ENCODE measurements around the gene BCKDK.
"Not testable (repeated sequence)": the region's sequence is repeated elsewhere in the genome, so short reads cannot be mapped to it uniquely, and the experiment has no call there.

The BCKDK gene

DNA sequence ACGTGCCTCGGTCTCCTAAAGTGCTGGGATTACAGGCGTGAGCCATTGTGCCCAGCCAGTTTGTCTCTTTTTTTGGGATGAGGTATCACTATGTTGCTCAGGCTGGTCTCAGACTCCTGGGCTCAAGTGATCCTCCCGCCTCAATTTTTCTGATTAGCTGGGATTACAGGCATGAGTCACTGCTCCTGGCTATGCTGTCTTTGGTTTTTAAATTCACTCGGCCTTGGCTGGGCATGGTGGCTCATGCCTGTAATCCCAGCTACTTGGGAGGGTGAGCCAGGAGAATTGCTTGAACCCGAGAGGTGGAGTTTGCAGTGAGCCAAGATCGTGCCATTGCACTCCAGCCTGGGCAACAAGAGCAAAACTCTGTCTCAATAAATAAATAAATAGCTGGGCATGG lies 36.2 kb downstream of the BCKDK start:
- not testable (repeated sequence) for DNase-seq

DNA sequence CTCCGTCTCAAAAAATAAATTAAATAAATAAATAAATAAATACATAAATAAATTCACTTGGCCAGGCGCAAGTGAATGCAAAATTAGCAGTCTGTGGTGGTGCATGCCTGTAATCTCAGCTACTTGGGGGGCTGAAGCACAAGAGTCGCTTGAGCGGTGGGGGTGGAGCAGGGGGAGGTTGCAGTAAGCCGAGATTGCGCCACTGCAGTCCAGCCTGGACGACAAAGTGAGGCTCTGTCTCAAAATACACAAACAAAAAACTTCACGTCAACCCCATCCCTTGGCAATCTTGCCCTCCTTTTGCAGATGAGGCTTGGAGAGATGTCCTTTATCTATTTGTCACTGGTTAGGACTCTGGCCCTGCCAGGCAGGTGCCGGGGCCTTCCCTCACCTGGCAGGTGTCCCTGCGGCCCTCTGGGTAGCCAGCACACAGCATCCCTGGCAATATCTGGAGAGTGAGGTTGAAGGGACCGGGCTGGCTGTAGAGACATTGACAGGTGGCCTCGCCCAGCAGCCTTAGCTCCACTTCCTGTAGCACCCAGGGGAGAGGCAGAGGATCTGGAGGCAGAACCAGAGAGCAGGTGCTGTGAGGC lies 37.3 kb downstream of the BCKDK start:
- no peak for DNase-seq

DNA sequence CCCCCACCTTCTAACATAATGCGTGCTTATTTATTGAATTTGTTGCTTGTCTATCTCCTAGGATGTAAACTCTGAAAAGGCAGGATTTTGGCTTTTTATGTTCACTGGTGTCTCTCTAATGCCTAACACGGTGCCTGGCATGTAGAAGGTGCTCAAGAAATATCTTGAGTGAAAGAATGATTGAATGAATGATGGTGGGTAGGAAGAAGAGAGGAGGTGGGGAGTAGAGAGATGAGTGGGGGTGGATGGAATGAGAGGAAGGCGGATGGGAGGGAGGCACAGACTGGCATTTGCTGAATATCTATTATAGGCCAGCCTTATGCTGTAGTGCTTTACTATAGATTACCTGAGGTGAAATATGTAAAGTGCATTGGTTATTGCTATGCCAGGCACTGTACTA lies 39.4 kb downstream of the BCKDK start:
- no peak for DNase-seq

DNA sequence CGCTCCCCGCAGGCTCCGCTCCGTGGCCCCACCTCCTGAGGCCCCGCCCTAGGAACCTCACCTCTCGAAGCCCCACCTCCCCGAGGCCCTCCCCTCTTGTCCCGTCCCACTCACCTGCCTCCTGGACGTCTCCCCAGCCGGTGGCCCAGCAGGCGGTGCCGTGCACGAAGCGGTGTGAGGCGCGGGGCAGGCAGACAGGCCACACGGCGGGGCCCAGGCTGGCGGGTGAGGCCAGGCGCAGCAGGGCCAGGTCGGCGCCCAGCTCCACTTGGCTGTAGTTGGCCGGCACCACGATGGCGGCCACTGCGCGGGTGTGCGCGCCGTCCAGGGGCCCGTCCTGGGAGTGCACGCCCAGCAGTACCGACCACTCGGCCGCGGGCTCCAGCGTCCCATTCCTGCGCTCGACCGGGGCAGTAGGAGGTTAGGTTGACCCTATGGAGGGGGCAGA lies 40.1 kb downstream of the BCKDK start:
- DNase-seq: no peak

DNA sequence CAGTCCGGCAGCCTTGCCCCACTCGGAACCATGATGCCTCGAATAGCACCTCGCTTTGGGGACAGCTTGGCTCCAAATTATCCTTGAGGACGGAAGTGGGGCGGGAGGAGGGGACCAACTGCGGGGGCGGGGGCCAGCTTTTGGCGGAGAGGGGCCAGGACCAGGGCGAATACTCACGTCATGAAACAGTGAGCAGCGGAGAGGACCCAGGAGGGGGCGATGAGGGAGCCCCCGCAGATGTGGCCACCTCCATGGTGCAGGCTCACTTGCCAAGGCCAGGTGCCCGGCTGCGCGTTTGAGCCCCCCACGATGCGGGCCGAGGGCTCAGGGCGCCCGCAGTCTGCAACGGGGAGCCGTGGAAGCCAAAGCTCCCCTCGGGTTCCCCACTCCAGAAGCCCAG lies 40.7 kb downstream of the BCKDK start:
- DNase-seq: no peak

DNA sequence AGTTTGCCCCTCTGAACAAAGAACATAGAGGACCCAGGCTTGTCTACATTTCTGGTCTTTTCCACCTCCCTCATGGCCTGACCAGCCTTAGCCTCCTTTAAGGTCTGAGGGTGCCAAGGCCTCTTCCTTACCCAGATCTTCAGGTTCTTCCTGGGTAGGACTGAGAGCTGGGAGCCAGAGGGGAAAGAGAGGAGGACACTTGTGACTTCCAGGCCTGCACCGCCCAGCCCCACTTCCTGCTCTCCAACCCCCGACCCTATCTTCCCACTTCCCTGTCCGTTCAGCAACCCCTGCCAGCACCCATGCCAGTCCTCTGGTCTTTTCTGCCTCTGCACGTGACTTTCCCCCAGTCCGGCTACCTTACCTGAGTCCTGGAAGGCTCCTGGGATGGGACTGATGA lies 41.1 kb downstream of the BCKDK start:
- no peak for DNase-seq

DNA sequence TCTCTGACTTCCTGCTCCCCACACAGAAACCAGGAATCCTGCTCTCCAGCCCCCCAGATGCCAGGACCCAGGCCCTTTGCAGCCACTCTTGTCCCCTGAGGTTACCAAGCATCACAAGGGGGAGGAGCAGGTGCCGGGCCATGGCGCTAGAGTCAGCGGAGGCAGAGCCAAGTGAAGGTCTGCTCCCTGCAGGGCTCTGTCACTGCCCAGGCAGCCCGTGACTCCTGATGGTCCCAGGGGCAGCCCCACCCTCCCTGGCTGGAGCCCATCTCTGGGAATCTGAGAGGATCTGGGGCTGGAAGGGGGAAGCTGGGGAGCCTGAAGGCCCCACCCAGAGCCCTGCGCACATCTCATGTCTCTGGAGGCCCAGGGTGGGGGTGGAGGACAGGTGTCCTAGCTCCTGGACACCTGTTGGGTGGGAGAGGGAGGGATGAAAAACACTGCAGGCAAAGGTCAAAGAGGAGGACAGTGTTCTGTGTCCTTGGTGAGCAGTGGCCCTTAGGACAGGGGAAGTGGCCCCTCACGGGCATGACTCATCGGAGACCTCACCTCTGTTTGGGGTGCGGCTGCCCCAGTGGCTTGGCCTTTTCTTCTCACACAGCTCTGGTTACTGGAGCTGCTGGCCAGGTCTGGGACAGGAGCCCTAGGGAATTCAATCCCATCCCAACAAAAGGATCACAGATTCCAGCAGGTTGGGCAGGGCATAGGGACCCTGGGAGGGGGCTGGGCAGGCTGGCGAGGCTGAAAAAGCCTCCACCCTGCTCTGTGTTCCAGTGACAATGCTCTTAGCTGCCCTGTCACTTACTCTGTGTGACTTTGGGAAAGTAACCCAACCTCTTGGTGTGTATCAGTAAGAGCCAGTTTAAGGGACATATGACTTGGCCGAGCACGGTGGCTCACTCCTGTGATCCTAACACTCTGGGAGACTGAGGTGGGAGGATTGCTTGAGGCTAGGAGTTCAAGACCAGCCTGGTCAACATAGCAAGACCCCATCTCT lies 42.0 kb downstream of the BCKDK start, which contains the start of gene PRSS36:
PRSS36 (minus strand) TSS at position 173 of the 997 bp plus-strand sequence; CDS start at position 142, 31 bp downstream.
- DNase-seq: no peak

DNA sequence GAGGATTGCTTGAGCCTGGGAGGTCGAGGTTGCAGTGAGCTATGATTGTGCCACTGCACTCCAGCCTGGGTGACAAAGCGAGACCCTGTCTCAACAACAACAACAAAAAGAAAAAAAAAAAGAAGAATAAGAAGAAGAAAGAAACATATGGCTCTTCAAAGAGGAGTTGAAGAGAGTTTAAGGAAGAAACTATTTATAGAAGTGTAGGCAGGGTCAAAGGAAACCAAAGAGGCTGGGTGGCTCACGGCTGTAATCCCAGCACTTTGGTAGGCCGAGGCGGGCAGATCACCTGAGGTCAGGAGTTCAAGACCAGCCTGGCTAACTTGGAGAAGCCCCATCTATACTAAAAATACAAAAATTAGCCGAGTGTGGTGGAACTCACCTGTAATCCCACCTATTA lies 42.8 kb downstream of the BCKDK start:
- not testable (repeated sequence) for DNase-seq

DNA sequence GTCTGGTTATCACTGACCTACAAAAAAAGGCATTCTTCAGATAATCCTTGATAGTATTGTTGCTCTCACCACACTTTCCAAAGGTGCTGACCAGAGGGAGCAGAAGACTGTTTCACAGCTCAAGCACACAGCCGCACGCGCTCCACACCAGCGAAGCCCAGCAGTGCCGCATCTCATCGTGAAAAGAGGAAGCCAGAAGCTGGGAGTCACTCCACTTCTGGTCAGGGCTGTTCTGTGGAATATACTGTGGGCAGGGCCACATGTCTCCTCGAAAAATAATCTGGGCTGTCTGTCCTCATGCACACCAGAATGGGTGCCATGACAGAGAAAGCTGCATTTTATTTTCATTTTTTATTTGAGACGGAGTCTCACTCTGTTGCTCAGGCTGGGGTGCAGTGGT lies 49.0 kb downstream of the BCKDK start:
- DNase-seq: no peak

Measured in NCI-H524 treated with DMSO at 0.1 percent for 48 hours (cell line).